Measurements from ENCODE around the gene PROM2. TPM values are rescaled to one million over a fixed set of nuclear protein-coding genes. Genes with fewer than 3 reads are reported as not detected.

PROM2 gene
- total RNA-seq, 2 donors from 2014 or later, result 3.5 to 10.0 TPM

DNA sequence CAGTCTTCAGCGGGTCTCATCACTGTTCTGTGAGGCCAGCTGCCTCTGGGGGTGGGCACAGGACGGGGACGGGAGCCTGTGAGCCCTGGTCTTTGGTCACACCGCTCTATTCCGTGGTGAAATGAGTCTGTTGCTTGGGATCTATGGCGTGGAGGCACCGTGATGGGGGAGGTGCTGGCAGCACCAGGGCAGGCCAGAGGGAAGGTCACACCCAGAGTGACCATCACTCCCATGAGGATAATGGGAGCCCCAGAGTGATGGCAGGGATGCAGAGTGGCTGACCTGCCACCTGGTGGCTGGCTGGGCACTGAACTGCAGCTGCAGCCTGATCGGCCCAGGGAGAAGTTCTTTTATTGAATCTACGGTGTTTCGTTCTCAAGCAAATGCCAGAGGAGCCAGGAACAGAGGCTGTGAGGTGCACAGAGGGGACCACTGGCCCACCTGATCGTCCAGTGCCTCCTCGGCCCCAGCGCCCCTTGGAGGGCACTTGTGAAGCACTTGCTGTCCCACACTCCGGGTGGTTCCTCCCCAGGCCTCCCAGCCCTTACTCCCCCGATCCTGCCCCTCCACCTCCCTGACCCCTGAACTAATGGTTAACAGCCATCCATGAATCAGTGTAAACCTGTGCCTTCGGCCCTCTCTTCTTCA is 40.8 kb downstream of the PROM2 start:
- no peak overlapping the region for H3K4me3 ChIP-seq
- TF ChIP-seq, protein P1, sequence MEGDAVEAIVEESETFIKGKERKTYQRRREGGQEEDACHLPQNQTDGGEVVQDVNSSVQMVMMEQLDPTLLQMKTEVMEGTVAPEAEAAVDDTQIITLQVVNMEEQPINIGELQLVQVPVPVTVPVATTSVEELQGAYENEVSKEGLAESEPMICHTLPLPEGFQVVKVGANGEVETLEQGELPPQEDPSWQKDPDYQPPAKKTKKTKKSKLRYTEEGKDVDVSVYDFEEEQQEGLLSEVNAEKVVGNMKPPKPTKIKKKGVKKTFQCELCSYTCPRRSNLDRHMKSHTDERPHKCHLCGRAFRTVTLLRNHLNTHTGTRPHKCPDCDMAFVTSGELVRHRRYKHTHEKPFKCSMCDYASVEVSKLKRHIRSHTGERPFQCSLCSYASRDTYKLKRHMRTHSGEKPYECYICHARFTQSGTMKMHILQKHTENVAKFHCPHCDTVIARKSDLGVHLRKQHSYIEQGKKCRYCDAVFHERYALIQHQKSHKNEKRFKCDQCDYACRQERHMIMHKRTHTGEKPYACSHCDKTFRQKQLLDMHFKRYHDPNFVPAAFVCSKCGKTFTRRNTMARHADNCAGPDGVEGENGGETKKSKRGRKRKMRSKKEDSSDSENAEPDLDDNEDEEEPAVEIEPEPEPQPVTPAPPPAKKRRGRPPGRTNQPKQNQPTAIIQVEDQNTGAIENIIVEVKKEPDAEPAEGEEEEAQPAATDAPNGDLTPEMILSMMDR (IDR thresholded peaks at IDR 0.05), result peak; percentile 41
- no peaks in the 10 kb centered on the region for H3K9me3 ChIP-seq
- ATAC-seq (ENCODE audit: insufficient number of reproducible peaks, low FRiP score, low read depth) (no peak), DNase-seq (ENCODE audit: low spot score) (no peak)
- peaks cover 4 to 14% of the 10 kb centered on the region in 2 donors for H3K4me1 ChIP-seq (ENCODE audit: control insufficient read depth in 1 of 2, low read depth in 2 of 2)
- no peaks in the 10 kb centered on the region for H3K27me3 ChIP-seq (replicated peaks; ENCODE audit: insufficient read depth)
- H3K27ac ChIP-seq, result no peak overlapping the region
- H3K36me3 ChIP-seq, result no peaks in the 10 kb centered on the region

DNA sequence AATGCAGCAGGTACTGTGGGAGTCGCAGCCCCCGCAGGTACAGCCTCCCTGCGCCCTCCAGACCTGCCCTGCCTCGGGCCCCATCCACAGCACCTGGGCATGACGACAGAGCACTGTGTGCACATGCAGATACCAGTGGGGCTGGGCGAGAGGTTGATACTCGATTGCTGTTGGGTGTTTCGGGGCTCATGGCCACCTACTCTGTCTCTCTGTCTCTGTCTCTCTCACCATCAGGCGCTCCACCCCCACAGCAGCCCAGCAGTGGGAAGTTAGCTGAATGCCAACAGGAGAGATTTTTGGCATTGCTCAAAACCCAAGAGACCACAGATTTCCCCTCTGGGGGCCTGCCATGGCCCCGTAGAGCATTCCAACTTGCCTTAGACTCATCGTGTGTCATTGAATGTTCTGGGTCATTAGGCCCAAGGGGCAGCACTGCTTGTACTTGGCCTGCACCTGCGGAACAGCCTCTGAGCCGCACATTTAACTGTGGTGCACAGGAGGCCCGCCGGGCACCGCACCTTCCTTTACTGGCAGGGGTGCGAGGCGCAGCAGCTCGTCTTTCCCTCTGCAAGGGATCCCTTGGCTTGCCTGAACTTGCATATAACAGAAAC is 41.7 kb downstream of the PROM2 start:
- H3K4me1 ChIP-seq (ENCODE audit: control insufficient read depth in 1 of 2, low read depth in 2 of 2), result peaks cover 4 to 14% of the 10 kb centered on the region in 2 donors
- TF ChIP-seq, protein P1 (IDR thresholded peaks at IDR 0.05), result no peak
- H3K27ac ChIP-seq, result no peak overlapping the region
- H3K4me3 ChIP-seq, result no peak overlapping the region
- no peak for DNase-seq (ENCODE audit: low spot score)
- H3K9me3 ChIP-seq, result no peaks in the 10 kb centered on the region
- H3K27me3 ChIP-seq (replicated peaks; ENCODE audit: insufficient read depth), result no peaks in the 10 kb centered on the region
- no peaks in the 10 kb centered on the region for H3K36me3 ChIP-seq
- ATAC-seq (ENCODE audit: insufficient number of reproducible peaks, low FRiP score, low read depth), result no peak

DNA sequence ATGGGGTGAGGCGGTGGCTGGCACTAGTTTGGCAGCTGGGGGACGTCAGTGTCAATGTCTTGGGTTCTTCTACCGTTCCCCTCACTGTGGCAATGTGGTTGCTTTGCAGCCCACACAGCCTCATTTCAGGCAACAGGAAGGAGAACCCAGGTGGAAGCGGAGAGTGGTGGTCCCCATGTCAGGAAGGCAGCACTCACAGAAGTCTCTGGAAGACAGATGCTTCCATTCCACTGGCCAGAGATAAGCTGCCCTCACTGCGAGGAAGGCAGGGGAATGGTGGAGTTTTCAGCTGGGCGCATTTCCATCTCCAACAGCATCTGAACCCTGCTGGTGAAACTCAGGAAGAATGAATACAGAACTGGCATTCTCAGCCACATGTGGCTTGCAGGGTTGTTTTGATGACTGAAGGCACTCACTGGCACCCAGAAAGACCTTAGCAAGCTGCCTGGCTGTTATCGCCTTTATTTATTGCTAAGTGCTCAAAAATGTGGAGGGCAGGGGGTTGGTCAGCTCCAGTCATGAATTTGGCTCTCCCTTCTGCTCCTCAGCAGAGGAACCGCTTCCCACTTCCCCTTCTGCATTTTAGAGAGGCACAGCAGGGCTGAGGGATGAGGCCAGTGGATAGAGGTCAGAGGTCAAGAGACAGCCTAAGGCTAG is 42.3 kb downstream of the PROM2 start:
- DNase-seq (ENCODE audit: low spot score) (no peak), ATAC-seq (ENCODE audit: insufficient number of reproducible peaks, low FRiP score, low read depth) (no peak)
- peaks cover 4 to 14% of the 10 kb centered on the region in 2 donors for H3K4me1 ChIP-seq (ENCODE audit: control insufficient read depth in 1 of 2, low read depth in 2 of 2)
- H3K4me3 ChIP-seq, result no peak overlapping the region
- no peak overlapping the region for H3K27ac ChIP-seq
- no peaks in the 10 kb centered on the region for H3K36me3 ChIP-seq
- TF ChIP-seq, protein P1 (IDR thresholded peaks at IDR 0.05), result no peak
- no peaks in the 10 kb centered on the region for H3K9me3 ChIP-seq
- no peaks in the 10 kb centered on the region for H3K27me3 ChIP-seq (replicated peaks; ENCODE audit: insufficient read depth)

DNA sequence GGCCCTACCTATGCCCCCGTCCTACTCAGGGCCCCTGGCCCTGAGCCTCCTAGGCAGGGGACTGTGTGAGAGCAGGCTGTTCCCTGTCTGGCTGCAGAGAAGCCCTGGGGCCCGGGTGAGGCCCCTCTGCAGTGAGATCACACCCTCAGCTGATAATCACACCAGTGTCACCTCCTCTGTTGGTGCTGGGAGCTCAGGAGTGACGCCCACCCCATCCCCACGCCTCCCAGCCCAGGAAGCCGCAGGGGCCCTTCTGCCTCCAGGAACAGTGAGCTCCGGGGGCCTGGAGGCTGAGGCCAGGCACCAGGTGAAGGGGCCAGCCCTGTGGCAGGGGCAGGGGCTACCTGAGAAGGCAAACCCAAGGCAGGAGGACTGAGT is 42.9 kb downstream of the PROM2 start:
- no peaks in the 10 kb centered on the region for H3K36me3 ChIP-seq
- DNase-seq (ENCODE audit: low spot score) (no peak), ATAC-seq (ENCODE audit: insufficient number of reproducible peaks, low FRiP score, low read depth) (no peak)
- H3K4me1 ChIP-seq (ENCODE audit: control insufficient read depth in 1 of 2, low read depth in 2 of 2), result peaks cover 4 to 14% of the 10 kb centered on the region in 2 donors
- TF ChIP-seq, protein P1 (IDR thresholded peaks at IDR 0.05), result no peak
- H3K27ac ChIP-seq, result no peak overlapping the region
- H3K9me3 ChIP-seq, result no peaks in the 10 kb centered on the region
- H3K4me3 ChIP-seq, result no peak overlapping the region
- H3K27me3 ChIP-seq (replicated peaks; ENCODE audit: insufficient read depth), result no peaks in the 10 kb centered on the region

DNA sequence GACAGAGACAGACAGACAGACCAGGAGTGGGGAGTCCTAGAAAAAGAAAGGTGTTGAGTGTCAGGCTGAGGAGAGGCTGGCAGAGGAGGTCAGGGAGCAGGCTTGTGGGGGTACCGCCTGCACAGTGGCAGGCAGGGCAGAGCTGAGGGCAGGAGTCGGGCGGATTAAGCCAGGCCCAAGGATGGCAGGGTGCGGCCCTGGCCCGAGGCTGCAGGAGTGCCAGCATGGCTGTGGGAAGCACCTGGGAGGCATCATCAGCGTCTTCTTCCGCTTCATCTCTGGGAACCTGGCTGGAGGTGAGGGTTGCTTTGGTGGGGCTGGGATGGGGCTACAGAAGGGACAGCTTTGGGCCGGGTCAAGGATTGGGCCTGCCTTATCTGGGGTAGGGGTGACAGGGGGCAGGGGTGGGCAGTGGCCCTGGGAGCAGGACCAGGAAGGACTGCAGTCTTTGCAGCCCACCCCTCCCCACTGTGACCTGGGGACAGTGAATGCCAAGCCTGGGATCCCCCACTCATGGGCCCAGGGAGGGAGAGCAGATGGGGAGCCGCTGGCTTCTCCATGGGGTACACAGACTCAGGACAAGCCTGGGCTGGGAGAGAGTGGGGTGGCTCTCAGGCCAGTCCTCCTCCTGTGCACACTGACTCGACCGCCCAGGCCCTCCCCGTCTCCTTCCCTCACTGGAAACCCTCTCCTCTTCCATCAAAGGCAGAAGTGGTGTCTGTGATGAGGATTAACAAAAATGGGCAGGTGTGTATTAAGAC is 43.6 kb downstream of the PROM2 start:
- Histone ChIP-seq H3K4me1 (ENCODE audit: control insufficient read depth in 1 of 2, low read depth in 2 of 2) (peaks cover 4 to 14% of the 10 kb centered on the region in 2 donors), H3K36me3 (no peaks in the 10 kb centered on the region), H3K27me3 (replicated peaks; ENCODE audit: insufficient read depth) (no peaks in the 10 kb centered on the region), H3K9me3 (no peaks in the 10 kb centered on the region), H3K27ac (no peak overlapping the region), H3K4me3 (no peak overlapping the region)
- TF ChIP-seq, protein P1 (IDR thresholded peaks at IDR 0.05), result no peak
- DNase-seq (ENCODE audit: low spot score) (no peak), ATAC-seq (ENCODE audit: insufficient number of reproducible peaks, low FRiP score, low read depth) (no peak)

Data from thoracic aorta (tissue), 2 donors.